CD4-positive, alpha-beta T cell (primary cell): Measurements from ENCODE around the gene PRKCA. TPM values are rescaled to one million over a fixed set of nuclear protein-coding genes. Genes with fewer than 3 reads are reported as not detected.

Source experiments
- ATAC-seq: fragments of 200-7000 bp; cut with Tn5 transposase; one replicate; pipeline ENCODE4 v1.10.0; 2022; ENCODE audit warnings: mild to moderate bottlenecking; ENCODE audit not compliant: poor library complexity
- CTCF ChIA-PET: fragments of 350-600 bp; sonication (Branson Sonifier 250); formaldehyde crosslinking; loops from one replicate; lab custom pipeline; 2021; ENCODE audit warnings: antibody characterized with exemption, inconsistent platforms; lab: Charles Lee
- POLR2A ChIA-PET: fragments of 350-600 bp; sonication (Branson Sonifier 250); formaldehyde crosslinking; loops from one replicate; lab custom pipeline; 2021; ENCODE audit warnings: antibody characterized with exemption, inconsistent platforms; lab: Charles Lee
- DNase-seq, 14 experiments: peaks; one replicate each; pipeline ENCODE4 v3.0.0-alpha.2; 2013 to 2020; ENCODE audit warnings: mixed read lengths in 2 of 14
- H3K27ac ChIP-seq, 2 donors: one replicate each; pipeline versions ENCODE4 v1.5.1 to v1.7.0; 2013; ENCODE audit warnings: low read length in 2 of 2, low read depth in 1 of 2, mild to moderate bottlenecking in 1 of 2
- H3K27me3 ChIP-seq, 2 experiments: 1 replicate in 1 of 2; 2 replicates in 1 of 2; pipeline versions ENCODE4 v1.6.1 to v1.7.0; 2013; ENCODE audit warnings: low read length in 2 of 2, control low read depth in 1 of 2, mild to moderate bottlenecking in 1 of 2, moderate library complexity in 1 of 2; ENCODE audit not compliant: insufficient read depth in 2 of 2, control insufficient read depth in 1 of 2
- H3K36me3 ChIP-seq: one replicate; pipeline ENCODE4 v1.6.1; 2013; ENCODE audit warnings: low read length, control low read depth; ENCODE audit not compliant: insufficient read depth
- H3K4me1 ChIP-seq: one replicate; pipeline ENCODE4 v1.6.1; 2013; ENCODE audit warnings: low read length, control low read depth; ENCODE audit not compliant: insufficient read depth
- H3K4me3 ChIP-seq: one replicate; pipeline ENCODE4 v1.5.1; 2013; ENCODE audit warnings: mild to moderate bottlenecking, low read length, moderate library complexity
- H3K9me3 ChIP-seq, 2 experiments: 1 replicate in 1 of 2; 2 replicates in 1 of 2; pipeline versions ENCODE4 v1.6.1 to v1.7.0; 2013; ENCODE audit warnings: low read length in 2 of 2, mild to moderate bottlenecking in 2 of 2, control low read depth in 1 of 2, moderate library complexity in 1 of 2; ENCODE audit not compliant: control insufficient read depth in 1 of 2, insufficient read depth in 1 of 2
- H3K27ac Mint-ChIP-seq: one replicate; pipeline ENCODE4 v1.8.0; 2020; ENCODE audit warnings: mixed read lengths
- H3K27me3 Mint-ChIP-seq: one replicate; pipeline ENCODE4 v1.8.0; 2021; ENCODE audit warnings: mixed read lengths
- H3K36me3 Mint-ChIP-seq: one replicate; pipeline ENCODE4 v1.8.0; 2021; ENCODE audit warnings: low read depth, mixed read lengths
- H3K4me1 Mint-ChIP-seq: one replicate; pipeline ENCODE4 v1.8.0; 2021; ENCODE audit warnings: low read depth, mixed read lengths
- H3K4me3 Mint-ChIP-seq: one replicate; pipeline ENCODE4 v1.8.0; 2020; ENCODE audit warnings: mild to moderate bottlenecking, mixed read lengths
- H3K9me3 Mint-ChIP-seq: one replicate; pipeline ENCODE4 v1.8.0; 2020; ENCODE audit warnings: mixed read lengths
- intact Hi-C, 2 experiments: fragments of 100-400 bp; cut with DNase I in 1 of 2; cut with micrococcal nuclease in 1 of 2; formaldehyde crosslinking; loops; one replicate each; pipeline versions ENCODE4 v1.15.1 to v1.9.0; 2023 to 2025; cut with DNase I, micrococcal nuclease
- total RNA-seq, 174 experiments: library from RNA in 2 of 174; stranded (reverse) in 2 of 174; gene quantifications; one replicate each; pipeline ENCODE4 v1.2.3 and lab custom pipeline; 2021 to 2026
- TF ChIP-seq, protein P1 (sequence below): fragments of 200-600 bp; IDR thresholded peaks from one replicate; pipeline ENCODE4 v1.8.0; 2022; ENCODE audit warnings: antibody characterized with exemption, mild to moderate bottlenecking

Gene PRKCA
- total RNA-seq, 2 experiments from 2014 or later, result 84.8 to 88.6 TPM

GRCh38 chr17:66283971-66284370 is 18.4 kb upstream of the PRKCA start:
- Histone ChIP-seq H3K9me3 (no peaks in the 10 kb centered on the region), H3K4me3 (no peak overlapping the region), H3K36me3 (no peaks in the 10 kb centered on the region), H3K27me3 (no peaks in the 10 kb centered on the region), H3K27ac (no peak overlapping the region), H3K4me1 (peaks cover 39% of the 10 kb centered on the region)
- H3K27me3 Mint-ChIP-seq, result no peaks in the 10 kb centered on the region
- TF ChIP-seq, protein P1, sequence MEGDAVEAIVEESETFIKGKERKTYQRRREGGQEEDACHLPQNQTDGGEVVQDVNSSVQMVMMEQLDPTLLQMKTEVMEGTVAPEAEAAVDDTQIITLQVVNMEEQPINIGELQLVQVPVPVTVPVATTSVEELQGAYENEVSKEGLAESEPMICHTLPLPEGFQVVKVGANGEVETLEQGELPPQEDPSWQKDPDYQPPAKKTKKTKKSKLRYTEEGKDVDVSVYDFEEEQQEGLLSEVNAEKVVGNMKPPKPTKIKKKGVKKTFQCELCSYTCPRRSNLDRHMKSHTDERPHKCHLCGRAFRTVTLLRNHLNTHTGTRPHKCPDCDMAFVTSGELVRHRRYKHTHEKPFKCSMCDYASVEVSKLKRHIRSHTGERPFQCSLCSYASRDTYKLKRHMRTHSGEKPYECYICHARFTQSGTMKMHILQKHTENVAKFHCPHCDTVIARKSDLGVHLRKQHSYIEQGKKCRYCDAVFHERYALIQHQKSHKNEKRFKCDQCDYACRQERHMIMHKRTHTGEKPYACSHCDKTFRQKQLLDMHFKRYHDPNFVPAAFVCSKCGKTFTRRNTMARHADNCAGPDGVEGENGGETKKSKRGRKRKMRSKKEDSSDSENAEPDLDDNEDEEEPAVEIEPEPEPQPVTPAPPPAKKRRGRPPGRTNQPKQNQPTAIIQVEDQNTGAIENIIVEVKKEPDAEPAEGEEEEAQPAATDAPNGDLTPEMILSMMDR, result no peak
- peaks cover 45% of the 10 kb centered on the region for H3K4me1 Mint-ChIP-seq
- CTCF ChIA-PET, result interaction anchor here (0.6 kb wide), 1 partner anchor 165 kb away, joined by 3 read pairs; no protein-coding TSS in a partner anchor
- no peaks in the 10 kb centered on the region for H3K36me3 Mint-ChIP-seq
- DNase-seq (no peak), ATAC-seq (no peak)
- H3K9me3 Mint-ChIP-seq, result no peaks in the 10 kb centered on the region
- POLR2A ChIA-PET, result no interaction called here
- peak overlapping the region; percentile 55 for H3K27ac Mint-ChIP-seq
- intact Hi-C loops, result no loop called here
- H3K4me3 Mint-ChIP-seq, result peak overlapping the region; percentile 20

GRCh38 chr17:66285149-66285548 is 17.3 kb upstream of the PRKCA start:
- Histone ChIP-seq H3K4me1 (peaks cover 39% of the 10 kb centered on the region), H3K27me3 (no peaks in the 10 kb centered on the region), H3K9me3 (no peaks in the 10 kb centered on the region), H3K4me3 (no peak overlapping the region), H3K36me3 (no peaks in the 10 kb centered on the region), H3K27ac (no peak overlapping the region)
- ChIA-PET CTCF (no interaction called here), POLR2A (interaction anchor here (1.0 to 1.6 kb wide), 3 partner anchors 11 to 39 kb away, joined by 3 to 7 read pairs (median 4); no protein-coding TSS in a partner anchor)
- Mint-ChIP-seq H3K27me3 (no peaks in the 10 kb centered on the region), H3K36me3 (no peaks in the 10 kb centered on the region), H3K9me3 (no peaks in the 10 kb centered on the region), H3K4me3 (peak overlapping the region; percentile 18), H3K4me1 (peaks cover 48% of the 10 kb centered on the region), H3K27ac (peak overlapping the region; percentile 55)
- ATAC-seq, result peak; percentile 30
- TF ChIP-seq, protein P1, result no peak
- intact Hi-C loops, result no loop called here
- peak in 1 of 14 experiments; percentile 18 for DNase-seq

DNA sequence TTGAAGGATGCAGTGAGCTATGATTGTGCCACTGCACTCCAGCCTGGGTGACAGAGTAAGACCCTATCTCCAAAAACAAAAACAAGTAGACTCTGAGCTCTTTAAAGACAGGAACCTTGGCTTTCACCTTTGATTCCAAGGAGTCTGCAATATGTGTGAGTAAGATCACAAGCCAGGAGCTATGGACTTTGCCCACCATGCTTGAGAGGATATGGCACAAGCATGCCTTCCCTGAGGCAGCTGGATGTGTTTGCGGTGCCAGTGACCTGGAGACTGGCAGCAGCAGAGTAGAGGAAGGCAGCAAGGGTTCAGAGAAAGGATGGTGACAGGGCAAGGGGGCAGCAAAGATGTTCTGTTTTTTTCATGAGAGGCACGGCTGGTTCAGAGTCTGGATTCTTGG is 14.5 kb upstream of the PRKCA start:
- DNase-seq (no peak), ATAC-seq (no peak)
- Mint-ChIP-seq H3K27me3 (no peaks in the 10 kb centered on the region), H3K27ac (no peak overlapping the region), H3K4me1 (peaks cover 52% of the 10 kb centered on the region), H3K36me3 (no peaks in the 10 kb centered on the region), H3K9me3 (no peaks in the 10 kb centered on the region), H3K4me3 (no peak overlapping the region)
- H3K4me1 ChIP-seq, result peaks cover 39% of the 10 kb centered on the region
- TF ChIP-seq, protein P1, result no peak
- H3K27me3 ChIP-seq, result no peaks in the 10 kb centered on the region
- ChIA-PET CTCF (interaction anchor here (0.6 to 1.3 kb wide), 2 partner anchors 12 to 15 kb away, joined by 3 read pairs; no protein-coding TSS in a partner anchor), POLR2A (interaction anchor here (1.3 to 2.0 kb wide), 3 partner anchors 14 to 43 kb away, joined by 3 to 7 read pairs (median 4); partner anchors contain the start of gene PRKCA)
- H3K36me3 ChIP-seq, result no peaks in the 10 kb centered on the region
- H3K9me3 ChIP-seq, result no peaks in the 10 kb centered on the region
- no peak overlapping the region for H3K27ac ChIP-seq
- no peak overlapping the region for H3K4me3 ChIP-seq
- intact Hi-C loops, result no loop called here
